Measurements from ENCODE around the gene THRAP3. TPM values are rescaled to one million over a fixed set of nuclear protein-coding genes. Genes with fewer than 3 reads are reported as not detected.

THRAP3 gene
- total and polyA plus RNA-seq, 9 of the 15 experiments (the other 6 are each of a cell fraction or from before 2014, with no cell fraction given), result 66.2 to 135 (median 113) TPM

GRCh38 chr1:36223996-36224536 lies at the start of gene THRAP3 (continued):
- TF ChIP-seq EWSR1 (IDR thresholded peaks at IDR 0.05; ENCODE audit: borderline replicate concordance, low read depth, partially characterized antibody) (no peak), ZNF197 (CRISPR knock-in tag; IDR thresholded peaks at IDR 0.05; ENCODE audit: low read depth) (peak; percentile 91), NFXL1 (CRISPR knock-in tag; IDR thresholded peaks at IDR 0.05) (no peak), BRF1 (IDR thresholded peaks at IDR 0.05; ENCODE audit: borderline replicate concordance, extremely low read depth, insufficient read length) (no peak), PRPF4 (IDR thresholded peaks at IDR 0.05; ENCODE audit: insufficient read depth, low read depth, low read length, poor library complexity, severe bottlenecking) (peak; percentile 65), ZNF444 (CRISPR knock-in tag; IDR thresholded peaks at IDR 0.05) (no peak), MEF2A (IDR thresholded peaks at IDR 0.05; ENCODE audit: control insufficient read depth, low read depth, low read length) (no peak), GABPB1 (CRISPR knock-in tag; IDR thresholded peaks at IDR 0.05) (peak; percentile 85), GTF2E2 (tag; IDR thresholded peaks at IDR 0.05) (peak; percentile 87), ZNF224 (CRISPR knock-in tag; IDR thresholded peaks at IDR 0.05) (no peak), HNRNPK (IDR thresholded peaks at IDR 0.05; ENCODE audit: low read depth, low read length, poor library complexity, severe bottlenecking) (no peak), LARP7 (IDR thresholded peaks at IDR 0.05) (no peak), FIP1L1 (IDR thresholded peaks at IDR 0.05; ENCODE audit: low read depth, low read length, poor library complexity, severe bottlenecking) (peak; percentile 69), ZNF253 (CRISPR knock-in tag; conservative IDR thresholded peaks at IDR 0.05) (no peak), GTF2F1 (IDR thresholded peaks at IDR 0.05; ENCODE audit: low read depth, low read length) (no peak; the same call in 1 of the 2 replicates), NCOA2 (IDR thresholded peaks at IDR 0.05; ENCODE audit: partially characterized antibody in 2 of 2) (no peak), ZNF609 (CRISPR knock-in tag; IDR thresholded peaks at IDR 0.05; ENCODE audit: borderline replicate concordance) (no peak), ETV6 (IDR thresholded peaks at IDR 0.05; ENCODE audit: borderline replicate concordance in 1 of 2, low read depth in 2 of 2, low read length in 1 of 2) (no peak), ETV6 (CRISPR knock-in tag; IDR thresholded peaks at IDR 0.05; ENCODE audit: borderline replicate concordance) (no peak), TAF1 (IDR thresholded peaks at IDR 0.05; ENCODE audit: control insufficient read depth, extremely low read depth, insufficient read depth, low read length, severe bottlenecking) (peak; percentile 55), PURB (CRISPR knock-in tag; IDR thresholded peaks at IDR 0.05; ENCODE audit: low read depth) (no peak), HDAC6 (IDR thresholded peaks at IDR 0.05; ENCODE audit: low read depth, low read length) (no peak), ZNF551 (CRISPR knock-in tag; IDR thresholded peaks at IDR 0.05) (no peak), ZNF143 (CRISPR knock-in tag; IDR thresholded peaks at IDR 0.05) (peak; percentile 100)

All from K562 (cell line).